Measurements from ENCODE around the gene LRSAM1.
"Not testable (repeated sequence)": the region's sequence is repeated elsewhere in the genome, so short reads cannot be mapped to it uniquely, and the experiment has no call there.

The LRSAM1 gene

GRCh38 chr9:127463382-127463781 is 12.1 kb downstream of the LRSAM1 start:
- no peak for DNase-seq

- DNase-seq: no peak
Measured at GRCh38 chr9:127463911-127464310, 12.6 kb downstream of the LRSAM1 start.

GRCh38 chr9:127466407-127466917 is 15.2 kb downstream of the LRSAM1 start:
- DNase-seq: not testable (repeated sequence)

GRCh38 chr9:127467621-127468020 is 16.3 kb downstream of the LRSAM1 start:
- DNase-seq: no peak

- no peak for DNase-seq
Measured at GRCh38 chr9:127470662-127471061, 19.4 kb downstream of the LRSAM1 start.

GRCh38 chr9:127473501-127473900 is 22.2 kb downstream of the LRSAM1 start:
- DNase-seq: no peak

GRCh38 chr9:127473932-127474331 is 22.6 kb downstream of the LRSAM1 start:
- no peak for DNase-seq

- DNase-seq: no peak
Measured at GRCh38 chr9:127474592-127474991, 23.3 kb downstream of the LRSAM1 start.

- no peak for DNase-seq
Measured at GRCh38 chr9:127479507-127480081, 28.3 kb downstream of the LRSAM1 start.

- no peak for DNase-seq
Measured at GRCh38 chr9:127482662-127483061, 31.4 kb downstream of the LRSAM1 start.

- no peak for DNase-seq
Measured at GRCh38 chr9:127485995-127486394, 34.7 kb downstream of the LRSAM1 start.

GRCh38 chr9:127488946-127489345 is 37.6 kb downstream of the LRSAM1 start:
- no peak for DNase-seq

GRCh38 chr9:127489471-127490115 is 38.3 kb downstream of the LRSAM1 start:
- no peak for DNase-seq

- no peak for DNase-seq
Measured at GRCh38 chr9:127490535-127491230, 39.4 kb downstream of the LRSAM1 start.

- DNase-seq: no peak
Measured at GRCh38 chr9:127491516-127491915, 40.2 kb downstream of the LRSAM1 start.

GRCh38 chr9:127492616-127493015 is 41.3 kb downstream of the LRSAM1 start:
- no peak for DNase-seq

- DNase-seq: no peak
Measured at GRCh38 chr9:127493592-127494303, 42.4 kb downstream of the LRSAM1 start.

GRCh38 chr9:127494304-127494702 is 43.0 kb downstream of the LRSAM1 start:
- DNase-seq: no peak

GRCh38 chr9:127495884-127496555 is 44.7 kb downstream of the LRSAM1 start:
- no peak for DNase-seq

- no peak for DNase-seq
Measured at GRCh38 chr9:127496974-127497373, 45.7 kb downstream of the LRSAM1 start.

GRCh38 chr9:127497656-127498290 is 46.5 kb downstream of the LRSAM1 start:
- DNase-seq: no peak

- DNase-seq: no peak
Measured at GRCh38 chr9:127498298-127498697, 47.0 kb downstream of the LRSAM1 start.

Data from DMS153 (cell line).